Lung (tissue), 12 donors: ENCODE measurements around the gene KIF26B. TPM values are rescaled to one million over a fixed set of nuclear protein-coding genes. Genes with fewer than 3 reads are reported as not detected.

Source experiments
- ATAC-seq: fragments of 200-7000 bp; cut with Tn5 transposase; one replicate; pipeline ENCODE4 v1.9.1; 2020; ENCODE audit warnings: moderate number of reproducible peaks; ENCODE audit not compliant: insufficient read depth, low FRiP score
- DNase-seq, 3 donors: peaks; one replicate each; pipeline ENCODE4 v3.0.0-alpha.2; 2013 to 2017
- H3K27ac ChIP-seq, 2 donors: one replicate each; pipeline ENCODE4 v1.5.1; 2013; ENCODE audit warnings: mild to moderate bottlenecking in 2 of 2, moderate library complexity in 2 of 2, control low read depth in 1 of 2, inconsistent platforms in 1 of 2, low read depth in 1 of 2, low read length in 1 of 2
- H3K27me3 ChIP-seq, 3 donors: one replicate each; pipeline ENCODE4 v1.5.1; 2013; ENCODE audit warnings: low read length in 2 of 3; ENCODE audit not compliant: control insufficient read depth in 3 of 3, insufficient read depth in 3 of 3
- H3K36me3 ChIP-seq, 4 donors: one replicate each; pipeline ENCODE4 v1.5.1; 2013; ENCODE audit warnings: low read length in 4 of 4, mild to moderate bottlenecking in 1 of 4, moderate library complexity in 1 of 4; ENCODE audit not compliant: control insufficient read depth in 4 of 4, insufficient read depth in 4 of 4
- H3K4me1 ChIP-seq, 5 donors: one replicate each; pipeline ENCODE4 v1.5.1; 2013; ENCODE audit warnings: low read length in 5 of 5, mild to moderate bottlenecking in 2 of 5, moderate library complexity in 1 of 5; ENCODE audit not compliant: control insufficient read depth in 5 of 5, insufficient read depth in 5 of 5
- H3K4me3 ChIP-seq: one replicate; pipeline ENCODE4 v1.5.1; 2013; ENCODE audit warnings: mild to moderate bottlenecking, control low read depth, moderate library complexity
- H3K9ac ChIP-seq, 2 donors: one replicate each; pipeline ENCODE4 v1.5.1; 2013; ENCODE audit warnings: low read length in 2 of 2, control low read depth in 1 of 2; ENCODE audit not compliant: insufficient read depth in 1 of 2
- H3K9me3 ChIP-seq, 4 donors: one replicate each; pipeline ENCODE4 v1.5.1; 2013; ENCODE audit warnings: low read length in 3 of 4, mild to moderate bottlenecking in 1 of 4, moderate library complexity in 1 of 4; ENCODE audit not compliant: control insufficient read depth in 4 of 4, insufficient read depth in 3 of 4
- WGBS, 2 donors: extraction: QIAGEN DNeasy Blood & Tissue Kit; methylation state at CpG; one replicate each; pipeline ENCODE4 v1.1.7; 2013; 5-methylcytosine and 5-hydroxymethylcytosine counted together
- polyA plus RNA-seq, 2 donors: library from polyadenylated mRNA; stranded (reverse); fragments of 200-250 nt; gene quantifications; one replicate each; pipeline ENCODE4 v1.2.1, GENCODE V29; 2013
- total RNA-seq, 2 donors: library from RNA; depleted of rRNA in 1 of 2; stranded (reverse); fragments of >200 nt in 1 of 2; gene quantifications; one replicate each; pipeline ENCODE4 v1.2.1, GENCODE V29; 2014 to 2021
- TF ChIP-seq, protein P1 (sequence below): IDR thresholded peaks from 2 replicates; pipeline ENCODE4 v1.5.1; 2012; ENCODE audit warnings: mild to moderate bottlenecking; ENCODE audit errors: control extremely low read depth, extremely low read depth
- donor health status: control.
- donor health status: control.
- donor health status: Bipolar disorder and iron deficiency.
- donor health status: healthy.
- donor health status: DM: yes; HTN: yes; CAD: no.

Gene KIF26B
- total and polyA plus RNA-seq, 4 donors, result 0.61 to 6.7 (median 2.2) TPM

DNA sequence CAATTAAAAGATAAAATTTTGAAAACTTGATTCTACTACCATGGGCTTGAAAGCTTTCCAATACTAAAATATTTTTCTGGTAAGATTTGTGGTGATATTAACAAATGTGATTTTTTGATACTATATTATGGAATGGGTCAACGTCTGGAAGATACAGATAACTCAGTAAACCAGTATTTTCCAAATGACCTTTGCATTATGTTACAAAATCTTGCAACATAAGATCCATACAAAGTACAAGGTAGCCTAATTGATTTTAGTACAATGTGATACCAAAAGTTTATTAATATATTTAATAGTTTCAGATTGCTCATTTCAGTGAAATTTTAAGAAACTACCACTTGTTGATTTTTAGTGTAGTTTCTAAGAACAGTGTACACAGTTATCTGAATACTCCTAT is 236.2 kb downstream of the KIF26B start:
- DNase-seq (no peak), ATAC-seq (no peak)
- Histone ChIP-seq H3K4me1 (peaks cover 0 to 10% (median 8%) of the 10 kb centered on the region in 5 donors), H3K9ac (no peak overlapping the region), H3K9me3 (no peaks in the 10 kb centered on the region), H3K36me3 (no peaks in the 10 kb centered on the region), H3K4me3 (no peak overlapping the region), H3K27ac (no peak overlapping the region), H3K27me3 (peaks cover 0 to 5% (median 0%) of the 10 kb centered on the region in 3 donors)
- WGBS, 2 donors, result 87 to 97% methylated on average over 1 of the region's 1 CpG
- TF ChIP-seq, protein P1, sequence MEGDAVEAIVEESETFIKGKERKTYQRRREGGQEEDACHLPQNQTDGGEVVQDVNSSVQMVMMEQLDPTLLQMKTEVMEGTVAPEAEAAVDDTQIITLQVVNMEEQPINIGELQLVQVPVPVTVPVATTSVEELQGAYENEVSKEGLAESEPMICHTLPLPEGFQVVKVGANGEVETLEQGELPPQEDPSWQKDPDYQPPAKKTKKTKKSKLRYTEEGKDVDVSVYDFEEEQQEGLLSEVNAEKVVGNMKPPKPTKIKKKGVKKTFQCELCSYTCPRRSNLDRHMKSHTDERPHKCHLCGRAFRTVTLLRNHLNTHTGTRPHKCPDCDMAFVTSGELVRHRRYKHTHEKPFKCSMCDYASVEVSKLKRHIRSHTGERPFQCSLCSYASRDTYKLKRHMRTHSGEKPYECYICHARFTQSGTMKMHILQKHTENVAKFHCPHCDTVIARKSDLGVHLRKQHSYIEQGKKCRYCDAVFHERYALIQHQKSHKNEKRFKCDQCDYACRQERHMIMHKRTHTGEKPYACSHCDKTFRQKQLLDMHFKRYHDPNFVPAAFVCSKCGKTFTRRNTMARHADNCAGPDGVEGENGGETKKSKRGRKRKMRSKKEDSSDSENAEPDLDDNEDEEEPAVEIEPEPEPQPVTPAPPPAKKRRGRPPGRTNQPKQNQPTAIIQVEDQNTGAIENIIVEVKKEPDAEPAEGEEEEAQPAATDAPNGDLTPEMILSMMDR, result no peak

DNA sequence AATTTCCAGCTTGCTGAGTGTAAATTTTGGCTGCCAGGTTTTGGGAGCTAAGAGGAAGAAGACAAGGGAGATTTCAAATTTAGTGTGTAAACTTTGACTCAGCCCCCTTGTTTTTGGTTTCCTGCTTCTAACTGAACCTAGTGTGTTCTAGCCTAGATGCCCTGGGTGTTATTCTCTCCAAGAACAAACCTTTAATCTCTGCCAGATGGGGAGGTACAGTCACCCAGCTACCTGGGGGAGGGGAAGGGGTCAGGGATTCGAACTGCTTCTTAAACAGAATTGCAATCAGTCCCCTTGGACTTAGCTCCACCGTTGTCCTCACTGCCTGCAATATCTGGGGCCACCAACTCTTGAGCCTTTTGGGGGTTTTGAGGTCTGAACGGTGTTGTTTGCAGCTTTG is 238.9 kb downstream of the KIF26B start:
- H3K27me3 ChIP-seq, result no peaks in the 10 kb centered on the region
- no peaks in the 10 kb centered on the region for H3K36me3 ChIP-seq
- no peak overlapping the region for H3K27ac ChIP-seq
- peaks cover 0 to 8% (median 1%) of the 10 kb centered on the region in 5 donors for H3K4me1 ChIP-seq
- TF ChIP-seq, protein P1, result no peak
- DNase-seq (no peak), ATAC-seq (no peak)
- H3K4me3 ChIP-seq, result no peak overlapping the region
- H3K9ac ChIP-seq, result no peak overlapping the region
- H3K9me3 ChIP-seq, result no peaks in the 10 kb centered on the region
- 79 to 91% methylated on average over 3 of the region's 3 CpGs for WGBS, 2 donors

DNA sequence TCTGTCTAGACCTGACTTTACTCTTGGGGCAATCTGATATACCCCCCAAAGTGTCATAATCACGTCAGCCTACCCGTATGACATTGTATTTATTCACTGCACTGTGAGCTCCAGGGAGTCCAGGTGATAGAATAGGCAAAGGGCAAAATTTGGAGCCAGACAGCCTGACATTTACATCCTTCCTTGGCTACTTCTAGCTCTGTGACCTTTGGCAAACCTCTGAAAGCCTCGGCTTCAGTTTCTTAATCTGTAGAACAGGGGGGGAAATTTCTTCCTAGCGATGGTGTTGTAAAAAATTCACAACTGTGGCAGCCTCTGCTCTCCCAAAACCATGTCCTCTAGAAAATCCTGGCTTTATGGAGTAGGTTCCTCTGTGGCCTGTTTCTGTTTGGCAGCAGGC is 240.9 kb downstream of the KIF26B start:
- H3K9me3 ChIP-seq, result no peaks in the 10 kb centered on the region
- peaks cover 0 to 8% (median 0%) of the 10 kb centered on the region in 5 donors for H3K4me1 ChIP-seq
- TF ChIP-seq, protein P1, result no peak
- WGBS, 2 donors, result 75 to 85% methylated on average over 4 of the region's 4 CpGs
- no peak overlapping the region for H3K4me3 ChIP-seq
- no peak for ATAC-seq
- peak in 2 of 3 donors; percentile 57 to 65 for DNase-seq
- no peaks in the 10 kb centered on the region for H3K36me3 ChIP-seq
- no peaks in the 10 kb centered on the region for H3K27me3 ChIP-seq
- no peak overlapping the region for H3K27ac ChIP-seq
- peak overlapping the region in 1 of 2 donors; percentile 7 for H3K9ac ChIP-seq

- Histone ChIP-seq H3K9ac (no peak overlapping the region), H3K27ac (no peak overlapping the region), H3K27me3 (no peaks in the 10 kb centered on the region), H3K9me3 (no peaks in the 10 kb centered on the region), H3K4me1 (peaks cover 0 to 8% (median 0%) of the 10 kb centered on the region in 5 donors), H3K36me3 (no peaks in the 10 kb centered on the region), H3K4me3 (no peak overlapping the region)
- DNase-seq (no peak), ATAC-seq (no peak)
- TF ChIP-seq, protein P1, result no peak
- WGBS, 2 donors, result 82 to 93% methylated on average over 2 of the region's 2 CpGs
These were observed 241.8 kb downstream of the KIF26B start for GRCh38 chr1:245396615-245397014.
